Measurements from ENCODE around the gene PRR12.
A peak's percentile ranks its signal among the peaks of the same experiment; 100 is the strongest.

Gene PRR12

GRCh38 chr19:49590971-49591730, at the start of gene PRR12:
Gene PRR12, plus strand, starts transcription at chr19:49591182. Its CDS starts 473 bp downstream, at chr19:49591655.
- DNase-seq, result peak in 55 of 58 donors; percentile 17 to 93 (median 75)

GRCh38 chr19:49541914-49542313, 49.1 kb upstream of the PRR12 start:
- DNase-seq, result no peak

GRCh38 chr19:49542446-49542845, 48.5 kb upstream of the PRR12 start:
- DNase-seq, result no peak

GRCh38 chr19:49543032-49543431, 48.0 kb upstream of the PRR12 start:
- no peak for DNase-seq

- DNase-seq, result no peak
Measured at GRCh38 chr19:49544154-49544553, 46.8 kb upstream of the PRR12 start.

GRCh38 chr19:49546825-49547565, 44.0 kb upstream of the PRR12 start:
- peak in 47 of 58 donors; percentile 5 to 78 (median 43) for DNase-seq

- DNase-seq, result no peak
Measured at GRCh38 chr19:49549045-49549444, 41.9 kb upstream of the PRR12 start.

- no peak for DNase-seq
Measured at GRCh38 chr19:49551531-49551930, 39.5 kb upstream of the PRR12 start.

- DNase-seq, result peak in 3 of 58 donors; percentile 7 to 13 (median 8)
Measured at GRCh38 chr19:49552749-49553148, 38.2 kb upstream of the PRR12 start.

GRCh38 chr19:49553451-49554271, 37.3 kb upstream of the PRR12 start:
- DNase-seq, result no peak

- DNase-seq, result peak in 2 of 58 donors; percentile 14 to 25
Measured at GRCh38 chr19:49554701-49555181, 36.2 kb upstream of the PRR12 start.

- peak in 13 of 58 donors; percentile 6 to 33 (median 17) for DNase-seq
Measured at GRCh38 chr19:49555600-49556411, 35.2 kb upstream of the PRR12 start.

GRCh38 chr19:49556412-49557398, 34.3 kb upstream of the PRR12 start:
- DNase-seq, result no peak

GRCh38 chr19:49557641-49558325, 33.2 kb upstream of the PRR12 start:
- no peak for DNase-seq

GRCh38 chr19:49558591-49558990, 32.4 kb upstream of the PRR12 start:
- DNase-seq, result no peak

GRCh38 chr19:49559443-49559842, 31.5 kb upstream of the PRR12 start:
- no peak for DNase-seq

GRCh38 chr19:49559928-49560327, 31.1 kb upstream of the PRR12 start:
- no peak for DNase-seq

GRCh38 chr19:49560358-49560900, 30.6 kb upstream of the PRR12 start:
- peak in 37 of 58 donors; percentile 5 to 69 (median 36) for DNase-seq

Data from anterior cingulate cortex (tissue), 58 donors.